Spleen (tissue), 7 donors: ENCODE data around the gene VIPR1.

ENCODE experiments used
- POLR2A ChIP-seq, 3 donors: fragments of 450-650 bp; IDR thresholded peaks; one replicate each; pipeline ENCODE4 v1.5.1; 2017; ENCODE audit warnings: antibody characterized with exemption in 3 of 3, mild to moderate bottlenecking in 1 of 3
- POLR2AphosphoS5 ChIP-seq, 3 donors: sonication (generic); formaldehyde crosslinking; IDR thresholded peaks; one replicate each; pipeline ENCODE4 v1.5.1; 2017; ENCODE audit warnings: antibody characterized with exemption in 3 of 3
- TF ChIP-seq, protein P1 (sequence below), 11 experiments: fragments of 200-600 bp in 7 of 11; fragments of 450-650 bp in 4 of 11; sonication (generic) in 4 of 11; IDR thresholded peaks in 8 of 11; conservative IDR thresholded peaks in 3 of 11; 1 replicate in 7 of 11; 2 replicates in 4 of 11; pipeline versions ENCODE4 v1.4.0 to v1.8.0; 2016 to 2021; ENCODE audit warnings: antibody characterized with exemption in 11 of 11, inconsistent platforms in 4 of 11, mild to moderate bottlenecking in 1 of 11
- donor health status: DM: no; HTN: no; CAD: no; lungs with moderate emphysema.
- donor health status: DM: no; HTN: no; CAD: no.
- donor health status: DM: no; HTN: no; CAD: no.

DNA sequence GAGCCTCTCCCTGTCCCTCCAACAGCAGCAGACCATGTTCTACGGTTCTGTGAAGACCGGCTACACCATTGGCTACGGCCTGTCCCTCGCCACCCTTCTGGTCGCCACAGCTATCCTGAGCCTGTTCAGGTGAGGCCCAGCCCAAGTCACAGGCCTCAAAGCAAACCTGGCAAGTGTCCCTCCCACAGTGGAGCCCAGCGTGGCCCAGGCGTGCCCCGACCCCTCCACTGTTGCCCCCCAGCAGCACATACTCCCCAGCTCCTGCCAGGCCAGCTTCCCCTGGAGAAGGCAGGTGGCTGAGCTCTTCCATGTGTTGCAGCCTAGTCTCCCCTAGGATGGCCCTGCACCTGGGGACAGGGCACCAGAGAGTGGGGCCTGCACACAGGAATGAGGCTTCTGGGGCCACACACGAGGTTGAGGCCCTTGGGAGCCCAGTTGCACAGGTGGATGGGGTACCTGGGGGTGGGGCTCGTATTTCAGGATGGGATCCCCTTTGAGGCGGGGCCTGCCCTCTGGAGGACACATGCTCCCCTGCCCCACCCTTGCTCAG lies 25.0 kb downstream of the VIPR1 start:
- TF ChIP-seq POLR2A (IDR thresholded peaks at IDR 0.05) (no peak), POLR2AphosphoS5 (IDR thresholded peaks at IDR 0.05) (no peak)
- TF ChIP-seq, protein P1, sequence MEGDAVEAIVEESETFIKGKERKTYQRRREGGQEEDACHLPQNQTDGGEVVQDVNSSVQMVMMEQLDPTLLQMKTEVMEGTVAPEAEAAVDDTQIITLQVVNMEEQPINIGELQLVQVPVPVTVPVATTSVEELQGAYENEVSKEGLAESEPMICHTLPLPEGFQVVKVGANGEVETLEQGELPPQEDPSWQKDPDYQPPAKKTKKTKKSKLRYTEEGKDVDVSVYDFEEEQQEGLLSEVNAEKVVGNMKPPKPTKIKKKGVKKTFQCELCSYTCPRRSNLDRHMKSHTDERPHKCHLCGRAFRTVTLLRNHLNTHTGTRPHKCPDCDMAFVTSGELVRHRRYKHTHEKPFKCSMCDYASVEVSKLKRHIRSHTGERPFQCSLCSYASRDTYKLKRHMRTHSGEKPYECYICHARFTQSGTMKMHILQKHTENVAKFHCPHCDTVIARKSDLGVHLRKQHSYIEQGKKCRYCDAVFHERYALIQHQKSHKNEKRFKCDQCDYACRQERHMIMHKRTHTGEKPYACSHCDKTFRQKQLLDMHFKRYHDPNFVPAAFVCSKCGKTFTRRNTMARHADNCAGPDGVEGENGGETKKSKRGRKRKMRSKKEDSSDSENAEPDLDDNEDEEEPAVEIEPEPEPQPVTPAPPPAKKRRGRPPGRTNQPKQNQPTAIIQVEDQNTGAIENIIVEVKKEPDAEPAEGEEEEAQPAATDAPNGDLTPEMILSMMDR (IDR thresholded peaks at IDR 0.05 in 8 of 11, conservative IDR thresholded peaks at IDR 0.05 in 3 of 11): no peak
